SH-SY5Y (cell line): ENCODE measurements around the gene SEMG2.

Experiments
- GATA2 ChIP-seq: IDR thresholded peaks from 2 replicates; pipeline ENCODE4 v1.6.1; 2011; ENCODE audit warnings: mild to moderate bottlenecking, low read depth, low read length
- GATA3 ChIP-seq: IDR thresholded peaks from 2 replicates; pipeline ENCODE4 v1.6.1; 2011; ENCODE audit warnings: low read depth, mild to moderate bottlenecking, low read length, moderate library complexity

The SEMG2 gene

GRCh38 chr20:45211569-45212474 is 9.4 kb upstream of the SEMG2 start:
- TF ChIP-seq GATA2 (no peak), GATA3 (no peak)

DNA sequence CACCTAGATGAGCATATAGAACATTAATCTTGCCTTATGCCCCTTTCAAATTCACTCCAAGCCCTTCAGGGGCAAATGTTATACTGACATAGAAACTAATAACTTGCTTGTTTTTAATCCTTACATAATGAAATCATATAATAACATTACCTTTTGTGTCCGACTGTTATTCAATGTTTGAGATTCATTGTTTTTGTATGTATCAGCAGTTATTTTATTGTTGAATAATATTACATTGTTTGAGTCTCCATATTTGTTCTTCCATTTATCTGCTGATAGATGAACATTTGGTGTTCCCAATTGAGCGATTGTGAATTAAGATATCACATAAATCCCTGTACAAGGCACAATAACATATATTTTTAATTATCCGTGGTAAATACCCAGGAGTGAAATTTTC is 8.3 kb upstream of the SEMG2 start:
- TF ChIP-seq GATA3: no peak
- TF ChIP-seq GATA2: no peak

DNA sequence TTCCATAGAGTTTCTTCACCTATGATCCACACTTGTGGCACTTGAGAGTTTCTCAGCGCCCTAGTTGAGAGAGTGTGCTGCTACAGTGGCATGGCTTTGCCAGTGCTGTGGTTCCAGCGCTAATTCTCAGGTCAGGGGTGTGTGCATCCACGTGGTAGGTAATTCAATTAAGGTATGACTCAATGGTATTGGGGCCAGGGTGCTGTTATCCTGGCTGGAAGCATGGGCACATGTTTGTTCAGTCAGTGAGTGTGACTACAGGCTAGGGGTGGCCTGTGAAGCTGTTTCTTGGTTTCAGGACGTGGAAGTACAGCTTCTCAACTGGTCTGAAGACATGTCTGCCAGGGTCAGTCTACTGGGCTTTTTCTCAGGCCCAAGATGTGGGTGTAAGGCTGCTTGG is 3.0 kb upstream of the SEMG2 start:
- TF ChIP-seq GATA3 (no peak), GATA2 (no peak)

DNA sequence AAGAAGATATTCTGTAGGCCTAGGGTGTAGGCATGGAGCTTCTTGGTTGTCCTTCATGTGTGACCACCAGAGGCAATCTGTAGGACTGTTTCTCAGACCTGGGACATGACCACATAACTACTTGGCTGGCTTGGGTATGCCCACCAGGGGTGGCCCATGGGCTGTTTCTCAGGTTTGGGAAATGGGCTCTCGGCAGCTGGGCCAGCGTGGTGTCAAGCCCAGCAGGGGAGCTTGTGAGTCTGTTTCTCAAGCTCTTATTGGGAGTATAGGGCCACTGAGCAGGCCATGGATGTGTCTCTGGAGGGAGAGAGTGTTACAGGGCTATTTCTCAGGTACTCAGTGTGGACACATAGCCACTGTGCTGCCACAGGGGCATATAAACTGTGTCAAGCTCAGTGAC is 2.5 kb upstream of the SEMG2 start:
- no peak for TF ChIP-seq GATA2
- TF ChIP-seq GATA3: no peak

GRCh38 chr20:45223136-45223535 is 2.0 kb downstream of the SEMG2 start:
- no peak for TF ChIP-seq GATA2
- no peak for TF ChIP-seq GATA3

GRCh38 chr20:45226287-45226686 is 5.1 kb downstream of the SEMG2 start:
- TF ChIP-seq GATA2 (no peak), GATA3 (no peak)

DNA sequence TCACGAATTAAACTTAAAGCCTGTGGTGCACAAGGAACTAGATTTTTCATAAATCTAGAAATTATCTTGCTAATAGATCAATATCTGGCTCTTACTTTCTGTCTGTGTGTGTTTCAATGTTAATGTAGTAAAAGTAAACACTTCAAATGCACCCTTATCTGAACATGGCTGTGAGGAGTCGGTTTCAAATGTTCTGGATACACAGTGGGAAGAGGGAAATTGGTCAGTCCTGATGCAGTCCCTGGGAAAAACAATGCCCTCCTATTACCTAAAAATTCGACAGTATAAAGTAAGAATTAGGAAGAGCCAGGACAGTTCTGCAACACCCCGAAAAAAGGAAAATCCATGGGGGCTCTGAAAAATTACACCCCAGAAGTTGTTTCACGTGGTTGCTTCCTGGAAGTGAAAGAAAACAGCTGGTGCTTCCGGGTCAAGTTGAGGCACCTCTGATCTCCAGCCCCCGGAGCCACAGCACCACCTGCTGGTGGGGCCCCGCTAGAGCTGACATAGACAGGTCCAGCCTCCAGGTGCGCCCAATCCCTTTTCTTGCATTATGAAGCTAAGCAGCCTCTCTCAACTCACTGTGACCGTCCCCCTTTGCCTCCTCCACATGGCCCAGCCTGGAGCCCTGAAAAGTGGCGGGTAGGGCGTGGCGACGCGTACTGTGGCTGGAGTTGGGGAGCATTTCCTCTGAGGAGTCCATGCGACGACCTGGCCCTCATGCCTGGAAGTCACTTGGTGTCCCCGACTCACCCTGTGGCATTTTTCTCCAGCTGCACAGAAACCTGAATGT is 8.3 kb downstream of the SEMG2 start:
- no peak for TF ChIP-seq GATA2
- TF ChIP-seq GATA3: no peak

DNA sequence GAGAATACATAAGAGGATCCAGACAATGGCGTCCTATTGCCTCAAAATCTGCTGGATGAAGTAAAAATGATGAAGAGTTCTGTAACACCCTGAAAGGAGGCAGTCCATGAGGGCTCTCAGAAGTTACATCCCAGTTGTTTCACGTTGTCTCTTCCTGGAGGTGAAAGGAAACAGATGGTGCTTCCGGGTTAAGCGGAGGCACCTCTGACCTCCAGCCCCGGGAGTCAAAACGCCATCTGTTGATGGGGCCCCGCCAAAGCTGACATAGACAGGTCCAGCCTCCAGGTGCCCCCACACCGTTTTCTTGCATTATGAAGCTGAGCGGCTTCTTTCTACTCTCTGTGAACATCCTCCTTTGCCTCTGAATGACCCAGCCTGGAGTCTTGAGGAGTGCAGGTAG is 9.5 kb downstream of the SEMG2 start:
- TF ChIP-seq GATA3 (no peak), GATA2 (no peak)

DNA sequence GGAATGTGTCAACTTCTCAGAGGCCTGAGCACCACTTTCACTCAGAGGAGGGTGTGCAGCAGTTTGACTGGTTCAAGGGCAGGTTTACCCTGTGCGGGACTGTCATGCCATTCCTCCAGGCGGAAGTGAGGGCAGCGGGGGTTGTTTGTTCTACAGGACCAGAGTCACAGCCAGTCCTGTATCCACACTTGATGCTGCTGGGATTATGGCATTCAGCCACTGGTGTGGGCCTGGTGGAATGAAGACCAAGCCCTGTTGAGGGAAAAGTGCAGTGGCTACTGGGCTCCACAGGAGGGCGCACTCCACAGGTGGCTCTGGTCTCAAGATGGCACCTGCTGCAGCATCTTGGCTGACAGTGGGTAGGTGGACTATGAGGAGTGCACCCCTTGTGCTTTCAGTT is 14.8 kb downstream of the SEMG2 start:
- TF ChIP-seq GATA3 (no peak), GATA2 (no peak)

GRCh38 chr20:45238139-45238538 is 17.0 kb downstream of the SEMG2 start:
- no peak for TF ChIP-seq GATA2
- TF ChIP-seq GATA3: no peak

GRCh38 chr20:45246109-45246508 is 24.9 kb downstream of the SEMG2 start:
- TF ChIP-seq GATA2: no peak

- TF ChIP-seq GATA3 (no peak), GATA2 (no peak)
These were observed 26.7 kb downstream of the SEMG2 start for GRCh38 chr20:45247865-45248264.

DNA sequence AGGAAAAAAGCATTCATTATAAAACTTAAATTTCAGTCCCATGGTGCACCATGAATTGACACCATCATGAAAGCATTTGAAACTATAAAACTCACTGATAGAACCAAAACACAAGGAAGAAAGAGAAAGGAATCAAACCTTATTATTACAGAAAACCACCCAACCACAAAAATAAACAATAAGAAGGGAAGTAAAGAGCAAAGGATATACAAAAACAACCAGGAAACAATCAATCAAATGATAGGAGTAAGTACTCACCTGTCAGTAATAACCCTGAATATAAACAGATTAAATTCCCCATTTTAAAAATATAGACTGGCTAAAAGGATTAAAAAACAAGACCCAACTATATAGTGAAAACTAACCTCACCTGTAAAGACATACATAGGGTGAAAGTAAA is 27.4 kb downstream of the SEMG2 start:
- TF ChIP-seq GATA2 (no peak), GATA3 (no peak)

DNA sequence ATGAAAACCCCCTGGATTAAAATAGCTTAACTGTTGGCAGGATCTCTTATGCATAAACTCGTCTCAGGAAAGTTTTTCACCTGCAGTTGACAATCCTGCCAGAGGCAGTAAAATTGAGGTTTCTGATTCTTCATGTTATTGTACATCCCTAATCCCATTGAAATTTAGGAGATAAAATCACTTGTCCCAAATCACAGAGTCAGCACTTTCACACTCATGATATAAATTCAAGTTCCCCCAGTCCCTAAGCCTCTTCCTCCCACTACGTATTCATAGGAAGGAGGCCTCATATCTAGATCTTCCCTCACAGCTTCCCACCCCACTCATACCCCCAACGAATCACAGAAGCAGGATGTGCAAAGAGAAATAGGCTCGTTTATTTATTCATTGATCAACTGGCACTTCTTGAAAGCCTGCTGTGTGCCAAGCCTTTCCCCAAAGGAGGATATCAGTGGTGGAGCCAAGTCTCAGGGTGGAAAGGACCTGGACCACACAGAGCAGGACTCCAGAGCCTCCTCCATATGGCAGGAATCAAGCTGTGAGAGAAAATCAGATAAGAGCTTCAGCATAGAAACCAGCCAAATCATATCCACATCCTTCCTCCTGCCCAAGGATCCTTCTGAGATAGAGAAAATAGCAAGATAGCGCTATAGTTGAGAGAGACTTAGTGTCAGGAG is 30.8 kb downstream of the SEMG2 start:
- TF ChIP-seq GATA3 (no peak), GATA2 (no peak)
